Prostate gland (tissue), 2 donors: Measurements from ENCODE around the gene FAM117B. TPM values are rescaled to one million over a fixed set of nuclear protein-coding genes. Genes with fewer than 3 reads are reported as not detected.

Experiments
- DNase-seq: peaks from one replicate; pipeline ENCODE4 v3.0.0-alpha.2; 2019; ENCODE audit warnings: low spot score
- H3K27ac ChIP-seq, 2 donors: fragments of 200-600 bp; sonication (generic); 2 replicates each; pipeline ENCODE4 v1.5.1; 2017 to 2019
- H3K27me3 ChIP-seq: fragments of 200-600 bp; sonication (generic); replicated peaks from 2 replicates; pipeline ENCODE4 v1.5.1; 2019; ENCODE audit not compliant: insufficient read depth
- H3K36me3 ChIP-seq, 2 donors: fragments of 200-600 bp; sonication (generic); 1 replicate in 1 of 2; 2 replicates in 1 of 2; pipeline versions ENCODE4 v1.5.1 to v1.8.1; 2017 to 2019
- H3K4me1 ChIP-seq: fragments of 200-600 bp; sonication (generic); replicated peaks from 2 replicates; pipeline ENCODE4 v1.5.1; 2019
- H3K4me3 ChIP-seq, 2 donors: fragments of 200-600 bp; sonication (generic); 2 replicates each; pipeline ENCODE4 v1.5.1; 2017 to 2019
- H3K9me3 ChIP-seq: fragments of 200-600 bp; sonication (generic); 2 replicates; pipeline ENCODE4 v1.5.1; 2017
- POLR2A ChIP-seq: fragments of 450-650 bp; IDR thresholded peaks from one replicate; pipeline ENCODE4 v1.6.1; 2016; ENCODE audit warnings: antibody characterized with exemption, mild to moderate bottlenecking
- POLR2AphosphoS5 ChIP-seq: sonication (generic); formaldehyde crosslinking; IDR thresholded peaks from one replicate; pipeline ENCODE4 v1.6.1; 2017; ENCODE audit warnings: antibody characterized with exemption
- WGBS: methylation state at CpG from one replicate; pipeline ENCODE4 v1.1.5; 2018; 5-methylcytosine and 5-hydroxymethylcytosine counted together
- intact Hi-C: fragments of 100-400 bp; cut with DNase I; formaldehyde crosslinking; loops from one replicate; pipeline ENCODE4 v1.14.2; 2022
- total RNA-seq, 2 donors: library from RNA; depleted of rRNA; stranded (reverse); fragments of >200 nt; gene quantifications; one replicate each; pipeline ENCODE4 v1.1.0, GENCODE V29; 2016
- TF ChIP-seq, protein P1 (sequence below), 4 experiments: fragments of 200-600 bp in 2 of 4; fragments of 450-650 bp in 2 of 4; sonication (generic) in 2 of 4; IDR thresholded peaks; 1 replicate in 3 of 4; 2 replicates in 1 of 4; pipeline ENCODE4 v1.5.1; 2016 to 2019; ENCODE audit warnings: antibody characterized with exemption in 4 of 4, mild to moderate bottlenecking in 2 of 4, moderate library complexity in 2 of 4

Gene FAM117B
- total RNA-seq, 2 donors from 2014 or later, result 27.5 to 30.5 TPM

- Histone ChIP-seq H3K4me1 (no peaks in the 10 kb centered on the region), H3K9me3 (no peaks in the 10 kb centered on the region), H3K36me3 (no peaks in the 10 kb centered on the region), H3K4me3 (no peak overlapping the region), H3K27me3 (no peaks in the 10 kb centered on the region), H3K27ac (no peak overlapping the region)
- intact Hi-C loops, result no loop called here
- WGBS, result 85% methylated on average over 3 of the region's 3 CpGs
- TF ChIP-seq POLR2A (no peak), POLR2AphosphoS5 (no peak)
- TF ChIP-seq, protein P1, sequence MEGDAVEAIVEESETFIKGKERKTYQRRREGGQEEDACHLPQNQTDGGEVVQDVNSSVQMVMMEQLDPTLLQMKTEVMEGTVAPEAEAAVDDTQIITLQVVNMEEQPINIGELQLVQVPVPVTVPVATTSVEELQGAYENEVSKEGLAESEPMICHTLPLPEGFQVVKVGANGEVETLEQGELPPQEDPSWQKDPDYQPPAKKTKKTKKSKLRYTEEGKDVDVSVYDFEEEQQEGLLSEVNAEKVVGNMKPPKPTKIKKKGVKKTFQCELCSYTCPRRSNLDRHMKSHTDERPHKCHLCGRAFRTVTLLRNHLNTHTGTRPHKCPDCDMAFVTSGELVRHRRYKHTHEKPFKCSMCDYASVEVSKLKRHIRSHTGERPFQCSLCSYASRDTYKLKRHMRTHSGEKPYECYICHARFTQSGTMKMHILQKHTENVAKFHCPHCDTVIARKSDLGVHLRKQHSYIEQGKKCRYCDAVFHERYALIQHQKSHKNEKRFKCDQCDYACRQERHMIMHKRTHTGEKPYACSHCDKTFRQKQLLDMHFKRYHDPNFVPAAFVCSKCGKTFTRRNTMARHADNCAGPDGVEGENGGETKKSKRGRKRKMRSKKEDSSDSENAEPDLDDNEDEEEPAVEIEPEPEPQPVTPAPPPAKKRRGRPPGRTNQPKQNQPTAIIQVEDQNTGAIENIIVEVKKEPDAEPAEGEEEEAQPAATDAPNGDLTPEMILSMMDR (IDR thresholded peaks at IDR 0.05), result no peak
- DNase-seq, result no peak
Observed at GRCh38 chr2:202690321-202690900, 55.6 kb downstream of the FAM117B start.

- Histone ChIP-seq H3K27me3 (no peaks in the 10 kb centered on the region), H3K27ac (no peak overlapping the region), H3K4me1 (no peaks in the 10 kb centered on the region), H3K4me3 (no peak overlapping the region), H3K36me3 (no peaks in the 10 kb centered on the region), H3K9me3 (no peaks in the 10 kb centered on the region)
- intact Hi-C loops, result no loop called here
- WGBS, result 86% methylated on average over 4 of the region's 4 CpGs
- TF ChIP-seq POLR2A (no peak), POLR2AphosphoS5 (no peak)
- TF ChIP-seq, protein P1 (IDR thresholded peaks at IDR 0.05), result no peak
- DNase-seq, result no peak
Observed at GRCh38 chr2:202693503-202693902, 58.7 kb downstream of the FAM117B start.

DNA sequence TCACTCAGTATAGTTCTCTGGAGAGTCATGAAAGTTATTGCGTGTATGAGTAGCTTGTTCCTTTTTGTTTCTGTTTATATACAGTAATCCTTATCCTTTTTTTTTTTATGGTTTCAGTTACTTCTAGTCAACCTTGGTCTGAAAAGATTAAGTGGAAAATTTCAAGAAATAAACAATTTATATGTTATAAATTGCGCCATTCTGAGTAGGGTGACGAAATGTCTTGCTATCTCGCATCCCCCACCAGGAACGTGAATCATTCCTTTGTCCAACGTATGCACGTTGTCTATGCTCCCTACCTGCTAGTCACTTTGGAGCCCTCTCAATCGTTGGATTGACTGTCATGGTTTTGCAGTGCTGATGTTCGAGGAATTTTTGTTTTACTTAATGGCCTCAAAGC is 60.4 kb downstream of the FAM117B start:
- Histone ChIP-seq H3K9me3 (no peaks in the 10 kb centered on the region), H3K4me3 (no peak overlapping the region), H3K36me3 (no peaks in the 10 kb centered on the region), H3K4me1 (no peaks in the 10 kb centered on the region), H3K27me3 (no peaks in the 10 kb centered on the region), H3K27ac (no peak overlapping the region)
- intact Hi-C loops, result no loop called here
- 92% methylated on average over 9 of the region's 9 CpGs for WGBS
- no peak for TF ChIP-seq POLR2A
- TF ChIP-seq, protein P1 (IDR thresholded peaks at IDR 0.05), result no peak
- TF ChIP-seq POLR2AphosphoS5, result no peak
- no peak for DNase-seq

DNA sequence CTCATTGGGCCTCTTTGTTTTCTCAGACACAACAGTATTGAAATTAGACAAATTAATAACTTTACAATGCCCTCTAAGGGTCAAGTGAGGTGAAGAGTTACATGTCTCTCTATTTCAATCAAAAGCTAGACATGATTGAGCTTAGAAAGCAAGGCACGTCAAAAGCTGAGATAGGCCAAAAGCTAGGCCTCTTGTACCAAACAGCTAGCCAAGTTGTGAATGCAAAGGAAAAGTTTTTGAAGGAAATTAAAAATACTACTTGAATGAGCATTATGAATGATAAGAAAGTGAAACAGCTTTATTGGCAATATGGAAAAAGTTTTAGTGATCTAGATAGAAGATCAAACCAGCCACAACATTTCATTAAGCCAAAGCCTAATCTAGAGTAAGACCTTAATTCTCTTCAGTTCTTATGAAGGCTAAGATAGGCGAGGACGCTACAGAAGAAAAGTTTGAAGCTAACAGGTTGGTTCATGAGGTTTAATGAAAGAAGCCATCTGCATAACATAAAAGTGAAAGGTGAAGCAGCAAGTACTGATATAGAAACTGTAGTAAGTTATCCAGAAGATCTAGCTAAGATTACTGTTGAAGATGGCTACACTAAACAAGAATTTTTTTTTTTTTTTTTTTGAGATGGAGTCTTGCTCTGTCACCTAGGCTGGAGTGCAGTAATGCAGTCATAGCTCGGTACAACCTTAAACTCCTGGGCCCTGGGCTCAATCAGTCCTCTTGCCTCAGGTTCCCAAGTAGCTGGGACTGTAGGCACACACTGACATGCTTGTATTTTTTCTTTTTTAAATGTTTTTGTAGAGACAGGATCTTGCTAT is 65.5 kb downstream of the FAM117B start:
- no peaks in the 10 kb centered on the region for H3K4me1 ChIP-seq
- intact Hi-C loops, result no loop called here
- DNase-seq, result no peak

More for the DNA sequence above, 65.5 kb downstream of the FAM117B start:
- TF ChIP-seq POLR2A, result no peak
- no peak for TF ChIP-seq POLR2AphosphoS5
- TF ChIP-seq, protein P1 (IDR thresholded peaks at IDR 0.05), result no peak
- WGBS, result 91% methylated on average over 4 of the region's 4 CpGs
- Histone ChIP-seq H3K4me3 (no peak overlapping the region), H3K9me3 (no peaks in the 10 kb centered on the region), H3K36me3 (no peaks in the 10 kb centered on the region), H3K27ac (no peak overlapping the region), H3K27me3 (no peaks in the 10 kb centered on the region)
